ENCODE results near the gene ELOVL4. TPM values are rescaled to one million over a fixed set of nuclear protein-coding genes. Genes with fewer than 3 reads are reported as not detected.

The ELOVL4 gene
- total and polyA plus RNA-seq, 2 of the 4 experiments (the other 2 are of a cell fraction), result 2.2 to 2.3 TPM

GRCh38 chr6:79898076-79898475 lies 49.3 kb downstream of the ELOVL4 start:
- dilution Hi-C loops (cut with HindIII; ENCODE audit: low sequenced_read_pairs, unreplicated experiment), result no loop called here

More at GRCh38 chr6:79898076-79898475, 49.3 kb downstream of the ELOVL4 start:
- WGBS, 2 experiments (ENCODE audit: extremely low coverage in 2 of 2, insufficient read length in 1 of 2), result no CpG with 5 or more reads among the region's 1 CpG
- Histone ChIP-seq H4K5ac (ENCODE audit: low read depth, low read length) (no peak overlapping the region), H2BK20ac (ENCODE audit: low read depth, low read length) (no peak overlapping the region), H3K4ac (ENCODE audit: low read depth, low read length) (no peak overlapping the region), H3K23ac (ENCODE audit: low read depth, low read length) (no peak overlapping the region), H2BK5ac (ENCODE audit: low read depth, low read length, poor library complexity, severe bottlenecking) (no peak overlapping the region), H3K9me1 (ENCODE audit: insufficient read depth, low read length) (no peaks in the 10 kb centered on the region), H3K9me3 (ENCODE audit: control insufficient read depth, insufficient read depth, low read length) (no peaks in the 10 kb centered on the region), H2AK9ac (replicated peaks; ENCODE audit: low read depth, low read length, poor library complexity) (no peak overlapping the region), H3K27me3 (ENCODE audit: control insufficient read depth, insufficient read depth, low read length) (no peaks in the 10 kb centered on the region), H3K79me1 (ENCODE audit: low read depth in 1 of 2, low read length in 2 of 2) (no peaks in the 10 kb centered on the region), H2AFZ (replicated peaks; ENCODE audit: low read length, poor library complexity) (no peak overlapping the region), H3K36me3 (ENCODE audit: control insufficient read depth, insufficient read depth, low read length) (no peaks in the 10 kb centered on the region), H3K4me2 (ENCODE audit: low read depth, low read length) (no peak overlapping the region), H3K18ac (ENCODE audit: low read depth, low read length) (no peak overlapping the region), H3K4me3 (ENCODE audit: insufficient read depth, low read depth, low read length) (no peak overlapping the region), H4K91ac (ENCODE audit: insufficient read depth, low read depth, low read length) (no peak overlapping the region), H3K27ac (ENCODE audit: insufficient read depth, low read length) (no peak overlapping the region), H3K4me1 (ENCODE audit: control insufficient read depth, insufficient read depth, low read length) (no peaks in the 10 kb centered on the region), H3K14ac (replicated peaks; ENCODE audit: low read depth, low read length) (no peak overlapping the region), H3K9ac (ENCODE audit: low read depth, low read length) (no peak overlapping the region), H2BK120ac (ENCODE audit: low read depth, low read length) (no peak overlapping the region), H3K56ac (ENCODE audit: extremely low read depth, insufficient read depth, low read length) (no peak overlapping the region), H4K20me1 (ENCODE audit: insufficient read depth, low read length) (no peaks in the 10 kb centered on the region), H2BK15ac (ENCODE audit: low read depth, low read length) (no peak overlapping the region), H4K8ac (ENCODE audit: low read depth in 2 of 2, low read length in 2 of 2) (no peak overlapping the region), H2AK5ac (ENCODE audit: low read depth, low read length) (no peak overlapping the region)
- BruUV-seq (replicated peaks), result no TSS peak
- in situ Hi-C loops (cut with MboI; ENCODE audit: low sequenced_read_pairs) (no loop called here), intact Hi-C loops (cut with micrococcal nuclease) (no loop called here)
- CTCF ChIA-PET, result interaction anchor here (0.5 kb wide), 1 partner anchor 415 kb away, joined by 4 read pairs; no protein-coding TSS in a partner anchor
- TF ChIP-seq RAD21 (IDR thresholded peaks at IDR 0.05; ENCODE audit: low read length), result no peak
- TF ChIP-seq MXI1 (IDR thresholded peaks at IDR 0.05; ENCODE audit: borderline replicate concordance, low read depth, low read length), result no peak
- no peak for TF ChIP-seq CHD1 (IDR thresholded peaks at IDR 0.05; ENCODE audit: low read depth, low read length)
- TF ChIP-seq RFX5 (IDR thresholded peaks at IDR 0.05; ENCODE audit: low read depth, low read length), result no peak
- no peak for TF ChIP-seq NFE2L2 (IDR thresholded peaks at IDR 0.05; ENCODE audit: low read depth, low read length)
- no peak for TF ChIP-seq BHLHE40 (IDR thresholded peaks at IDR 0.05; ENCODE audit: low read depth, low read length)
- TF ChIP-seq RCOR1 (IDR thresholded peaks at IDR 0.05; ENCODE audit: insufficient replicate concordance, low read length), result no peak
- no peak for TF ChIP-seq CEBPB (IDR thresholded peaks at IDR 0.05; ENCODE audit: low read depth, low read length)
- TF ChIP-seq ELK1 (IDR thresholded peaks at IDR 0.05; ENCODE audit: borderline replicate concordance, low read depth, low read length), result no peak
- no peak for TF ChIP-seq SMC3 (IDR thresholded peaks at IDR 0.05; ENCODE audit: low read depth, low read length)
- no peak for TF ChIP-seq POLR2A (IDR thresholded peaks at IDR 0.05; ENCODE audit: low read depth, low read length)
- TF ChIP-seq CTCF (conservative IDR thresholded peaks at IDR 0.05; ENCODE audit: low read depth, low read length), result no peak
- TF ChIP-seq MAZ (IDR thresholded peaks at IDR 0.05; ENCODE audit: borderline replicate concordance, low read depth, low read length), result no peak
- no peak for TF ChIP-seq MAFK (IDR thresholded peaks at IDR 0.05; ENCODE audit: low read depth, low read length)
- no peak for TF ChIP-seq FOS (IDR thresholded peaks at IDR 0.05; ENCODE audit: low read depth, low read length)
- no peak for TF ChIP-seq USF2 (IDR thresholded peaks at IDR 0.05; ENCODE audit: low read depth, low read length)
- POLR2A ChIA-PET (ENCODE audit: unreplicated experiment), result no interaction called here
- DNase-seq (no peak), ATAC-seq (ENCODE audit: low read depth) (no peak)

Measured in IMR-90 (cell line).